Kasumi-1 (cell line): ENCODE data around the gene SPRR5.
A peak's percentile ranks its signal among the peaks of the same experiment; 100 is the strongest.

Experiments
- DNase-seq, 2 experiments: peaks; one replicate each; lab custom pipeline; 2025; lab: John Stamatoyannopoulos, UW

SPRR5 gene

GRCh38 chr1:152946651-152947256, at the start of gene SPRR5:
TSS of gene SPRR5 (plus strand) at chr1:152947206. CDS start at chr1:152948555, 1,349 bp downstream.
- no peak for DNase-seq

- DNase-seq = no peak
Measured at GRCh38 chr1:152899027-152899426, 48.0 kb upstream of the SPRR5 start.

GRCh38 chr1:152899883-152900282, 47.1 kb upstream of the SPRR5 start:
- DNase-seq = no peak

GRCh38 chr1:152901631-152902030, 45.4 kb upstream of the SPRR5 start:
- DNase-seq = no peak

- no peak for DNase-seq
Measured at GRCh38 chr1:152902636-152903035, 44.4 kb upstream of the SPRR5 start.

GRCh38 chr1:152904688-152905440, 42.1 kb upstream of the SPRR5 start:
- no peak for DNase-seq

GRCh38 chr1:152906023-152906565, 40.9 kb upstream of the SPRR5 start:
- DNase-seq = no peak

- no peak for DNase-seq
Measured at GRCh38 chr1:152907686-152908601, 39.1 kb upstream of the SPRR5 start, which contains the start of gene IVL. TSS of gene IVL (plus strand) at chr1:152908546. CDS start at chr1:152909798, 1,252 bp downstream.

- no peak for DNase-seq
Measured at GRCh38 chr1:152909206-152909605, 37.8 kb upstream of the SPRR5 start.

GRCh38 chr1:152912471-152912870, 34.5 kb upstream of the SPRR5 start:
- DNase-seq = no peak

- no peak for DNase-seq
Measured at GRCh38 chr1:152912900-152913299, 34.1 kb upstream of the SPRR5 start.

GRCh38 chr1:152917794-152918193, 29.2 kb upstream of the SPRR5 start:
- no peak for DNase-seq

GRCh38 chr1:152919071-152919470, 27.9 kb upstream of the SPRR5 start:
- DNase-seq = no peak

- DNase-seq = no peak
Measured at GRCh38 chr1:152924191-152924590, 22.8 kb upstream of the SPRR5 start.

- DNase-seq = peak; percentile 1 to 2
Measured at GRCh38 chr1:152926091-152926490, 20.9 kb upstream of the SPRR5 start.

GRCh38 chr1:152928671-152929070, 18.3 kb upstream of the SPRR5 start:
- DNase-seq = no peak

GRCh38 chr1:152932170-152932811, 14.7 kb upstream of the SPRR5 start:
- no peak for DNase-seq

GRCh38 chr1:152933196-152933595, 13.8 kb upstream of the SPRR5 start:
- DNase-seq = no peak

- DNase-seq = no peak
Measured at GRCh38 chr1:152940614-152941013, 6.4 kb upstream of the SPRR5 start.

GRCh38 chr1:152941037-152941711, 5.8 kb upstream of the SPRR5 start:
- no peak for DNase-seq

GRCh38 chr1:152942161-152942560, 4.8 kb upstream of the SPRR5 start:
- DNase-seq = no peak
